Measurements from ENCODE around the gene ZNF423. TPM values are rescaled to one million over a fixed set of nuclear protein-coding genes. Genes with fewer than 3 reads are reported as not detected.

The ZNF423 gene
- total RNA-seq, 3 donors from 2014 or later (not counting 1 experiment from before 2014, with no cell fraction given) = not detected

DNA sequence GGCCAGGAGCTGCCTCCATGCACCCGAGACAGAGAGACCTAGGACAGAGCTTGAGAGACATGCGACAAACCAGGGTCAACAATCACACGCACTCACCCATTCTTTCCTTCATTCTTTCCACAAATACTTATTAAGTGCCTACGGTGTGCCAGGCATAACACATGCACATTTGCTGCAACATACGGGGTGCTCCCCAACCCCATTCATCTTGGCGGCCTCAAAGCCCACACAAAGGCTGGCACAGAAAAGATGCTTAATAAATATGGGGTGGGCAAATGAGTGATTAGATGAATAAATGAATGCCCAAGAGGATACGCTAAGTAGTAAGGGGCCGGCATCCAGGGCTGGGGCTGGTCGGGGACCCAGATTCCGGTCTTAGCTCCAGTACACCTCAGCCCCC is 117.9 kb downstream of the ZNF423 start:
- Histone ChIP-seq H3K9me3 (ENCODE audit: control insufficient read depth, insufficient read depth, low read length) (no peaks in the 10 kb centered on the region), H3K4me1 (ENCODE audit: control insufficient read depth, insufficient read depth, low read length) (no peaks in the 10 kb centered on the region), H3K36me3 (ENCODE audit: control insufficient read depth, insufficient read depth, low read length) (no peaks in the 10 kb centered on the region), H3K27me3 (ENCODE audit: control insufficient read depth, insufficient read depth, low read length) (no peaks in the 10 kb centered on the region), H3K4me3 (ENCODE audit: low read length) (no peak overlapping the region), H3K27ac (ENCODE audit: low read length) (no peak overlapping the region)
- Mint-ChIP-seq H3K4me3 (no peak overlapping the region), H3K4me1 (no peaks in the 10 kb centered on the region), H3K27me3 (ENCODE audit: low read depth in 2 of 2) (peaks cover 0 to 2% of the 10 kb centered on the region in 2 donors), H3K27ac (no peak overlapping the region), H3K36me3 (no peaks in the 10 kb centered on the region), H3K9me3 (no peaks in the 10 kb centered on the region)
- no peak for DNase-seq
- intact Hi-C loops (cut with micrococcal nuclease) = no loop called here
- 93% methylated on average over 10 of the region's 10 CpGs for WGBS (ENCODE audit: insufficient coverage)
- TF ChIP-seq, protein P1, sequence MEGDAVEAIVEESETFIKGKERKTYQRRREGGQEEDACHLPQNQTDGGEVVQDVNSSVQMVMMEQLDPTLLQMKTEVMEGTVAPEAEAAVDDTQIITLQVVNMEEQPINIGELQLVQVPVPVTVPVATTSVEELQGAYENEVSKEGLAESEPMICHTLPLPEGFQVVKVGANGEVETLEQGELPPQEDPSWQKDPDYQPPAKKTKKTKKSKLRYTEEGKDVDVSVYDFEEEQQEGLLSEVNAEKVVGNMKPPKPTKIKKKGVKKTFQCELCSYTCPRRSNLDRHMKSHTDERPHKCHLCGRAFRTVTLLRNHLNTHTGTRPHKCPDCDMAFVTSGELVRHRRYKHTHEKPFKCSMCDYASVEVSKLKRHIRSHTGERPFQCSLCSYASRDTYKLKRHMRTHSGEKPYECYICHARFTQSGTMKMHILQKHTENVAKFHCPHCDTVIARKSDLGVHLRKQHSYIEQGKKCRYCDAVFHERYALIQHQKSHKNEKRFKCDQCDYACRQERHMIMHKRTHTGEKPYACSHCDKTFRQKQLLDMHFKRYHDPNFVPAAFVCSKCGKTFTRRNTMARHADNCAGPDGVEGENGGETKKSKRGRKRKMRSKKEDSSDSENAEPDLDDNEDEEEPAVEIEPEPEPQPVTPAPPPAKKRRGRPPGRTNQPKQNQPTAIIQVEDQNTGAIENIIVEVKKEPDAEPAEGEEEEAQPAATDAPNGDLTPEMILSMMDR (IDR thresholded peaks at IDR 0.05) = no peak
- ATAC-seq = no peak

DNA sequence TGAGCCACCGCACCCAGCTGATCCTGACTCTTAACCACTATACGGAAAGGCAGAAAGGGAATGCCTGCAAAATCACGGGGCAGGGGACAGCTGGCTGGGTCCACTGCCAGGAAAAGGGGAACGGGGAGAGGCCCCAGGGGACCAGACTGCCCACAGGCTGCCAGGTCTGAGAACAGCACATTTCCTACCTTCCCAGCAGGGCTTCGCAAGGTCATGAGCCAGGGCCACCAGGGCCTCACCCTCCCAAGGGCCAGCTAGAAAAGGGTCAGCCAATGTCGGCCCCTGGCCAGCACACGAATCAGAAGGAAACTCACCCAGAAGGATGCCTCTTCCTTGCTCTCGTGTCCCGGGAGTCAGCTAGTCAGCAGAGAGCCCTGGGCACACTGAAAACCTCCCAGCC is 118.4 kb downstream of the ZNF423 start:
- Mint-ChIP-seq H3K36me3 (no peaks in the 10 kb centered on the region), H3K27me3 (ENCODE audit: low read depth in 2 of 2) (peaks cover 0 to 2% of the 10 kb centered on the region in 2 donors), H3K27ac (no peak overlapping the region), H3K4me1 (no peaks in the 10 kb centered on the region), H3K9me3 (no peaks in the 10 kb centered on the region), H3K4me3 (no peak overlapping the region)
- Histone ChIP-seq H3K27ac (ENCODE audit: low read length) (no peak overlapping the region), H3K9me3 (ENCODE audit: control insufficient read depth, insufficient read depth, low read length) (no peaks in the 10 kb centered on the region), H3K27me3 (ENCODE audit: control insufficient read depth, insufficient read depth, low read length) (no peaks in the 10 kb centered on the region), H3K4me1 (ENCODE audit: control insufficient read depth, insufficient read depth, low read length) (no peaks in the 10 kb centered on the region), H3K36me3 (ENCODE audit: control insufficient read depth, insufficient read depth, low read length) (no peaks in the 10 kb centered on the region), H3K4me3 (ENCODE audit: low read length) (no peak overlapping the region)
- TF ChIP-seq, protein P1 (IDR thresholded peaks at IDR 0.05) = no peak
- intact Hi-C loops (cut with micrococcal nuclease) = no loop called here
- ATAC-seq = no peak
- DNase-seq = no peak
- WGBS (ENCODE audit: insufficient coverage) = 80% methylated on average over 9 of the region's 9 CpGs

DNA sequence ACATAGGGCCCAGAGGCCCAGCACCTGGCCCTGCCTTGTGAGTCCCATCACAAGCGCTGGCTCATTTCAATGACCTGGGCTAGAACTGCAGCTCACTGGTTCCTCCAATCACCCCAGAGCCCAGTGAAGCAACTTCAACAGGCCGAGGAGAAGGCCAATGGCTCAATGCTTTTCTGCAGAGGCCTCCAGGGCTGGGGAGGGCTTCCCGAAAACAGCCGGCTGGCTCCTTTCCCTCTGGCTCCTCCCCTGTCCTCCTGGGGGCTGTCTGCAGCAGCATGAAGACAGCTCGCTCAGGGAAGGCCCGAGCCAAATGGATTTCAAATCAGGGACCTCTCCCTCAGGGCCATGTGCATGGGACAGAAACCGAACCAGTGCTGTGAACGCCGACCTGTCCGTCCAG is 121.6 kb downstream of the ZNF423 start:
- H3K36me3 ChIP-seq (ENCODE audit: control insufficient read depth, insufficient read depth, low read length) = no peaks in the 10 kb centered on the region
- no peaks in the 10 kb centered on the region for H3K27me3 ChIP-seq (ENCODE audit: control insufficient read depth, insufficient read depth, low read length)
- Mint-ChIP-seq H3K9me3 (no peaks in the 10 kb centered on the region), H3K36me3 (no peaks in the 10 kb centered on the region), H3K4me3 (no peak overlapping the region), H3K27me3 (ENCODE audit: low read depth in 2 of 2) (peaks cover 0 to 2% of the 10 kb centered on the region in 2 donors), H3K4me1 (no peaks in the 10 kb centered on the region), H3K27ac (no peak overlapping the region)
- no peak for DNase-seq
- intact Hi-C loops (cut with micrococcal nuclease) = no loop called here
- no peaks in the 10 kb centered on the region for H3K4me1 ChIP-seq (ENCODE audit: control insufficient read depth, insufficient read depth, low read length)
- TF ChIP-seq, protein P1 (IDR thresholded peaks at IDR 0.05) = no peak
- ATAC-seq = no peak
- peaks cover 4% of the 10 kb centered on the region for H3K9me3 ChIP-seq (ENCODE audit: control insufficient read depth, insufficient read depth, low read length)
- 94% methylated on average over 10 of the region's 10 CpGs for WGBS (ENCODE audit: insufficient coverage)
- H3K4me3 ChIP-seq (ENCODE audit: low read length) = no peak overlapping the region
- no peak overlapping the region for H3K27ac ChIP-seq (ENCODE audit: low read length)

DNA sequence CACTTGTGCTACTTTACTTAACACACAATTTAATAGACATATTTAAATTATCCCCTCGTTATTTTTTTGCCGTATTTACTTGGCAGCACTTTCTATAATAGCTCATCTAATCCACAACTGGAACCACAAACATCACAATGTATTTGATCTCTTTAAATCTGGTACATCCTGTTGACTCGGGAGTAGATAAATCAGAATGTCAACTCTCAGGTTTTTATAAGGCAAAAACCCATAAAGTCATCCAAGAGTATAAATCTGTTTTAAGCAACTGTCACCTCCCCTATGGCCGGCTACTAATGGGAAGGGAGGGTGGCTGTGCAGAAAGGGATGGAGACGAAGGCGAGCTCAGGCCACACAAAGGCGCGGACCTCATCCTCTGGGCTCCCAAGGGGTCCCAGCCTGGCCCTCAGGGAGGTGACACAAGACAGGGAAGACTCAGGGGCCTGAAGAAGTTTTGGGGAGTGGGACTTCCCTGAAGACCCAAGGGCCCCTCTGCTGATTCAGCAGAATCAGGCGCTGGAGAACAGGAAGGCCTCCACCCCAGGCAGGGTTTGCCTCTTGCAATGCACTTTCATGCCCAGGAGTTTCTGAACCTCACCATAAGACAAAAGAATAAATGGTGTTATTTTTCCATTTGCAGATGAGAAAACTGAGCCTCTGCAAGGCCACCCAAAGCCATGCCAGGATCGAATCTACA is 122.5 kb downstream of the ZNF423 start:
- ATAC-seq = no peak
- Histone ChIP-seq H3K9me3 (ENCODE audit: control insufficient read depth, insufficient read depth, low read length) (peaks cover 4% of the 10 kb centered on the region), H3K27ac (ENCODE audit: low read length) (no peak overlapping the region), H3K4me1 (ENCODE audit: control insufficient read depth, insufficient read depth, low read length) (no peaks in the 10 kb centered on the region), H3K36me3 (ENCODE audit: control insufficient read depth, insufficient read depth, low read length) (no peaks in the 10 kb centered on the region), H3K27me3 (ENCODE audit: control insufficient read depth, insufficient read depth, low read length) (no peaks in the 10 kb centered on the region), H3K4me3 (ENCODE audit: low read length) (no peak overlapping the region)
- no peaks in the 10 kb centered on the region for H3K4me1 Mint-ChIP-seq
- intact Hi-C loops (cut with micrococcal nuclease) = no loop called here
- TF ChIP-seq, protein P1 (IDR thresholded peaks at IDR 0.05) = no peak
- H3K9me3 Mint-ChIP-seq = no peaks in the 10 kb centered on the region
- no peak for DNase-seq
- no peak overlapping the region for H3K4me3 Mint-ChIP-seq
- peaks cover 0 to 2% of the 10 kb centered on the region in 2 donors for H3K27me3 Mint-ChIP-seq (ENCODE audit: low read depth in 2 of 2)
- WGBS (ENCODE audit: insufficient coverage) = 67% methylated on average over 10 of the region's 10 CpGs
- no peaks in the 10 kb centered on the region for H3K36me3 Mint-ChIP-seq
- no peak overlapping the region for H3K27ac Mint-ChIP-seq
